Naive thymus-derived CD8-positive, alpha-beta T cell (primary cell): ENCODE measurements around the gene GEMIN7. TPM values are rescaled to one million over a fixed set of nuclear protein-coding genes. Genes with fewer than 3 reads are reported as not detected.

Experiments
- ATAC-seq, 2 donors: fragments of 150-1000 bp; cut with Tn5 transposase in 1 of 2; sonication (Bioruptor Pico), chemical (Tn5 transposase) in 1 of 2; 1 replicate in 1 of 2; 2 replicates in 1 of 2; pipeline ENCODE4 v1.10.0; 2021; ENCODE audit warnings: mild to moderate bottlenecking in 2 of 2, moderate library complexity in 2 of 2
- POLR2A ChIA-PET: fragments of 350-600 bp; sonication (Branson Sonifier 250); formaldehyde crosslinking; loops from one replicate; lab custom pipeline; 2021; ENCODE audit warnings: antibody characterized with exemption; lab: Charles Lee
- DNase-seq, 10 donors: peaks; one replicate each; pipeline versions ENCODE4 v3.0.0 to v3.0.0-alpha.2; 2020 to 2022
- H3K27ac Mint-ChIP-seq, 10 donors: one replicate each; pipeline ENCODE4 v1.8.0; 2020 to 2022; ENCODE audit warnings: mild to moderate bottlenecking in 10 of 10, mixed read lengths in 10 of 10, moderate library complexity in 4 of 10, inconsistent platforms in 1 of 10
- H3K27me3 Mint-ChIP-seq, 5 donors: one replicate each; pipeline ENCODE4 v1.8.0; 2021 to 2022; ENCODE audit warnings: mixed read lengths in 5 of 5
- H3K36me3 Mint-ChIP-seq, 3 donors: one replicate each; pipeline ENCODE4 v1.8.0; 2020 to 2022; ENCODE audit warnings: mixed read lengths in 3 of 3, mild to moderate bottlenecking in 2 of 3, inconsistent platforms in 1 of 3
- H3K4me1 Mint-ChIP-seq, 4 donors: one replicate each; pipeline ENCODE4 v1.8.0; 2021 to 2022; ENCODE audit warnings: mixed read lengths in 4 of 4
- H3K4me3 Mint-ChIP-seq, 10 donors: one replicate each; pipeline ENCODE4 v1.8.0; 2020 to 2022; ENCODE audit warnings: mild to moderate bottlenecking in 10 of 10, mixed read lengths in 10 of 10, moderate library complexity in 6 of 10, inconsistent platforms in 1 of 10
- H3K9me3 Mint-ChIP-seq, 9 donors: one replicate each; pipeline ENCODE4 v1.8.0; 2020 to 2022; ENCODE audit warnings: mixed read lengths in 9 of 9, mild to moderate bottlenecking in 3 of 9, inconsistent platforms in 1 of 9, moderate library complexity in 1 of 9
- polyA plus RNA-seq, 3 donors: library from polyadenylated mRNA; unstranded; fragments of 300-500 nt; fragmentation: Illumina TruSeq; gene quantifications; one replicate each; pipeline ENCODE4 v1.2.3, GENCODE V29; 2021
- total RNA-seq, 8 experiments: library from RNA in 2 of 8; stranded (reverse) in 2 of 8; gene quantifications; one replicate each; pipeline ENCODE4 v1.2.3 and lab custom pipeline; 2021 to 2026

GEMIN7 gene
- total and polyA plus RNA-seq, 5 experiments from 2014 or later, result 13.5 to 70.0 (median 44.2) TPM

DNA sequence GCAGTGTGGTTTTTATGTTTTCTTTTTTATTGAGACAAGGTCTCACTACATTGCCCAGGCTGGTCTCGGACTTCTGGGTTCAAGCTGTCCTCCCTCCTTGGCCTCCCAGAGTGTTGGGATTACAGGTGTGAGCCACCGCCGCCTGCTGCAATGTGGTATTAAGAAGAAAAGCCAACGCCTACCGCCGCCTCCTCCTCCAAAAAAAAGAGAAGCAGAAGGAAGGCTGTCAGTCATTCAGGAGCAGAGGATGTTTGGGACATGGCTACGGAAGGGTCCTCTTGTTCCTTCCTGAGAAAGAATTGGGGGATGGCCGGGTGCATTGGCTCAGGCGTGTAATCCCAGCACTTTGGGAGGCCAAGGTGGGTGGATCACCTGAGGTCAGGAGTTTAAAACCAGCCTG is 15.1 kb downstream of the GEMIN7 start:
- Mint-ChIP-seq H3K9me3 (peaks cover 0 to 2% (median 0%) of the 10 kb centered on the region in 9 donors), H3K4me3 (peak overlapping the region; percentile 91 to 99 (median 94)), H3K36me3 (peaks cover 0 to 4% (median 4%) of the 10 kb centered on the region in 3 donors), H3K27me3 (no peaks in the 10 kb centered on the region), H3K4me1 (peaks cover 56 to 83% (median 74%) of the 10 kb centered on the region in 4 donors), H3K27ac (peak overlapping the region; percentile 79 to 100 (median 92))
- DNase-seq, result no peak
- no peak for ATAC-seq
- POLR2A ChIA-PET, result interaction anchor here (3.0 to 3.4 kb wide), 2 partner anchors 18 to 55 kb away, joined by 26 to 30 read pairs; partner anchors contain the start of genes CLASRP and ZNF296

GRCh38 chr19:45094707-45095106 is 15.6 kb downstream of the GEMIN7 start:
- H3K4me1 Mint-ChIP-seq, result peaks cover 61 to 84% (median 79%) of the 10 kb centered on the region in 4 donors
- POLR2A ChIA-PET, result interaction anchor here (3.4 kb wide), 1 partner anchor 56 kb away, joined by 26 read pairs; the partner anchor contains the start of gene CLASRP
- DNase-seq (no peak), ATAC-seq (no peak)
- H3K9me3 Mint-ChIP-seq, result peaks cover 0 to 2% (median 0%) of the 10 kb centered on the region in 9 donors
- H3K36me3 Mint-ChIP-seq, result peaks cover 0 to 6% (median 4%) of the 10 kb centered on the region in 3 donors
- peak overlapping the region; percentile 66 to 100 (median 83) for H3K27ac Mint-ChIP-seq
- H3K4me3 Mint-ChIP-seq, result peak overlapping the region; percentile 60 to 99 (median 93)
- H3K27me3 Mint-ChIP-seq, result no peaks in the 10 kb centered on the region

DNA sequence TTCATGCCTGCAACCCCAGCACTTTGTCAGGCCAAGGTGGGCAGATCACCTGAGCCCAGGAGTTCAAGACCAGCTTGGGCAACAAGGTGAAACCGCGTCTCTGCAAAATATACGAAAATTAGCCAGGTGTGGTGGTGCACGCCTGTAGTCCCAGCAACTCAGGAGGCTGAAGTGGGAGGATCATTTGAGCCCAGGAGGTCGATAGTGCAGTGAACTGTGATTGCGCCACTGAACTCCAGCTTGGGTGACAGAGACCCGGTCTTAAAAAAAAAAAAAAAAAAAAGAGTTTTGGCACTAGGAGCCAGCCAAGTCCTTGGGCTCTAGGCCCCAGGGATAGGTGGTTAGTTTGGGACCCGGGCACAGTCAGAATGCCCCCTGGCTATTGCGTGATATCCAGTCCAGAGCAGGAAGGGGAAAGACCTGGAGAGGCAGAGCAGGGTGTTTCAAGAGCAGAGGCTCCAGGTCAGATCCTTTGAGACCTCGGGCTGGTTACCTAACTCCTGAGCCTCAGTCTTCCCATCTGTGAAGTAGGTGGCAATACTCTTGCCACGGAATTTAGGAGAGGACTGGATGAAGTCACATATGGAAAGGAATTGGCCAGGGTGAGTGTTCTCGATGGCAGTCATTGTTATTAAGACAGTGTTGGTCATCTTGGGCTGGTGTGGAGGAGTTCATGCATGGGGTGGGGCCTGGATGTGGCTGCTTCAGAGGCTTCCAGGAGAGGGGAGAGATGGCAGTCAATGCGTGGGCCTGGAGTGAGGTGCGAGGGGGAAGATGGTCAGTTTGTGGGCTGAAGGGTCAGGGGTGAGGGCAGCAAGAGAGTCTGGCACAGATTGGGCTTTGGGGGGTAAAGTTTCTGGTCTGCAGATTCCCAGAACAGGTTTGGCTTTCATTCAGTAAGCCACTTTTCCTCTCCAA is 16.7 kb downstream of the GEMIN7 start:
- peaks cover 61 to 88% (median 78%) of the 10 kb centered on the region in 4 donors for H3K4me1 Mint-ChIP-seq
- H3K27ac Mint-ChIP-seq, result peak overlapping the region in 7 of 10 donors; percentile 11 to 88 (median 67)
- H3K4me3 Mint-ChIP-seq, result peak overlapping the region in 8 of 10 donors; percentile 13 to 76 (median 53)
- peaks cover 0 to 2% (median 0%) of the 10 kb centered on the region in 9 donors for H3K9me3 Mint-ChIP-seq
- peaks cover 0 to 6% (median 4%) of the 10 kb centered on the region in 3 donors for H3K36me3 Mint-ChIP-seq
- ATAC-seq (no peak), DNase-seq (no peak)
- POLR2A ChIA-PET, result no interaction called here
- H3K27me3 Mint-ChIP-seq, result no peaks in the 10 kb centered on the region

DNA sequence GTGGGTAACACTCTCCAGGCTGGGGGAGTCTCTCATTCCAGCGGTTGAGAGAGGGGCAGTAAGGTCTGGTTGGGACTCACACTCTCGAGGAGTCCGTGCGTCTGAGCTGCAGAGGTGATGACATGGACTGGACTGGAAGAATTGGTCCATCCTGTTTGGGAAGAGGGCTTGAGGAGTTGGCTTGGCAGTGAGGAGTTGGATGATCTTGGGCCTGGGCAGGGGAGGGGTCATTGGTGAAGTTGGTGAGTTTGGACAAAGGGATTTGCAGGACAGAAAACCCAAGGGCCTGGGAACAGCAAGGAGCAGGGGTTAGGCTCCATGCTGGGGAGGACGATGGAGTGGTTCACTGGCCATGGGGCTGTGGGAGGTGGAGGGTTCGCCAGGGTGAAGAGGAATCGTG is 17.6 kb downstream of the GEMIN7 start:
- Mint-ChIP-seq H3K4me3 (peak overlapping the region in 9 of 10 donors; percentile 33 to 76 (median 52)), H3K27ac (peak overlapping the region in 9 of 10 donors; percentile 25 to 83 (median 73))
- POLR2A ChIA-PET, result interaction anchor here (0.7 kb wide), 1 partner anchor 19 kb away, joined by 7 read pairs; no protein-coding TSS in a partner anchor

DNA sequence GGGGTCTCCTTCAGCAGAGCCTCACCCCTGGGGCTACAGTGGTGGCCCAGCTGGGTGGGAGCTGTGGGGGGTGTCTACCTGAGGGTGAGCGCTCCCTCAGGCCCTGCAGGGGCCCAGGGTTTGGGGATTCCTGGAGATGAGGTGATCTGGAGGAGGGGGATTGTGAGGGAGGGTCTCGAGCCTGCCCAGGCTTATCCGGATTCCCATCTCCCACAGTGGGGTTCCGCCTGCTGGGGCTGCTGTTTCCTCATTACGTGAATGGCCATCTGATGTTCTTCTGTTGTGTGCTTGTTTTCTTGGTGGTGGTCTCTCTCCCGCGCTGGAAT is 18.4 kb downstream of the GEMIN7 start:
- Mint-ChIP-seq H3K9me3 (no peaks in the 10 kb centered on the region), H3K36me3 (peaks cover 0 to 2% (median 0%) of the 10 kb centered on the region in 3 donors), H3K4me3 (peak overlapping the region in 8 of 10 donors; percentile 20 to 62 (median 28)), H3K27me3 (no peaks in the 10 kb centered on the region), H3K4me1 (peaks cover 61 to 90% (median 83%) of the 10 kb centered on the region in 4 donors), H3K27ac (peak overlapping the region in 5 of 10 donors; percentile 55 to 84 (median 70))
- POLR2A ChIA-PET, result interaction anchor here (0.7 to 1.7 kb wide), 2 partner anchors 20 to 59 kb away, joined by 4 to 7 read pairs; partner anchors contain the start of gene CLASRP
- ATAC-seq, result no peak
- no peak for DNase-seq

More for the DNA sequence above, 17.6 kb downstream of the GEMIN7 start:
- H3K9me3 Mint-ChIP-seq, result no peaks in the 10 kb centered on the region
- H3K36me3 Mint-ChIP-seq, result peaks cover 0 to 2% (median 0%) of the 10 kb centered on the region in 3 donors
- DNase-seq (no peak), ATAC-seq (no peak)
- H3K27me3 Mint-ChIP-seq, result no peaks in the 10 kb centered on the region
- peaks cover 64 to 91% (median 80%) of the 10 kb centered on the region in 4 donors for H3K4me1 Mint-ChIP-seq

DNA sequence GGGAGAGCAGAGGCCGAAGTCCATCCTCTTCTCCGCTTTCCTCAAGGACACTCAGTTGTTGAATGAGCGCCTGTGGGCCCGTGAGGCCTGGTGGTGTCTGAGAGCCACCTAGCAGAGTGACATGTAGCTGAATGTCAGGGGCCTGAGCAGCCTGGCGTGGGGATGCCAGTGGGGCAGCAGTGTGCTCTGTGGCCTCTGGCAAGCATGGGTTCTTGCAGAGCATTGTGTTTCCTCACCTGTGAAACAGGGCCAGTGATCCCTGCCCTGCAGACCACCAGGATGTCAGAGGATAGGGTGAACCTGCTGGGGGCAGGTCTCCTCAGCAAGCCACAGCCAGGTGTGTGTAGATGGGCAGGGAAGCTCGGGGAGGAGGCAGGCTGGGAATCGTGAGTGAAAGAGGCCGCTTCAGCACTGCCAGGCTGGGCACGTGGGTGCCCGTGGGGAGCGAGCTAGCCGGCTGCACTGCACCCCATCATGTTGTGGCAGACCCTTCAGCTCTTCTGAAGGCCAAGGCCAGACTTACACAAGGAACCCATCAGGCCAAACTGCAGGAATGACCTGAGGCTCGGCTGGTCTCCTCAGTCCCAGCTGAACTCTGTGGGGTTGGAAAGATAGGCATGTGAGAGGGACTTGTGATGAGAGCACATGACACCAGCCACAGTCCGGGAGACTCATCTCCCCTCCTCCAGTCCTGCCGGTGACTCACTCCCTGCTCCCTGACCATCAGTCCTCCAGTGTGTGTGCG is 18.9 kb downstream of the GEMIN7 start:
- Mint-ChIP-seq H3K4me3 (peak overlapping the region in 8 of 10 donors; percentile 26 to 74 (median 50)), H3K27ac (peak overlapping the region in 9 of 10 donors; percentile 47 to 90 (median 73)), H3K4me1 (peaks cover 57 to 90% (median 84%) of the 10 kb centered on the region in 4 donors), H3K9me3 (no peaks in the 10 kb centered on the region), H3K36me3 (peaks cover 0 to 2% (median 0%) of the 10 kb centered on the region in 3 donors), H3K27me3 (no peaks in the 10 kb centered on the region)
- no peak for ATAC-seq
- POLR2A ChIA-PET, result interaction anchor here (1.7 kb wide), 2 partner anchors 55 to 59 kb away, joined by 4 to 7 read pairs; partner anchors contain the start of gene CLASRP
- no peak for DNase-seq

- no peak for DNase-seq
- no peaks in the 10 kb centered on the region for H3K9me3 Mint-ChIP-seq
- no peaks in the 10 kb centered on the region for H3K27me3 Mint-ChIP-seq
- POLR2A ChIA-PET, result interaction anchor here (1.7 kb wide), 2 partner anchors 54 to 60 kb away, joined by 4 to 7 read pairs; partner anchors contain the start of gene CLASRP
- ATAC-seq, result peak in 1 of 2 donors; percentile 24
- H3K4me3 Mint-ChIP-seq, result peak overlapping the region in 7 of 10 donors; percentile 32 to 74 (median 56)
- H3K36me3 Mint-ChIP-seq, result peaks cover 0 to 2% (median 0%) of the 10 kb centered on the region in 3 donors
- H3K27ac Mint-ChIP-seq, result peak overlapping the region; percentile 19 to 90 (median 73)
- H3K4me1 Mint-ChIP-seq, result peaks cover 55 to 90% (median 86%) of the 10 kb centered on the region in 4 donors
Measured at GRCh38 chr19:45098521-45099466, 19.7 kb downstream of the GEMIN7 start.

- Mint-ChIP-seq H3K36me3 (peaks cover 0 to 2% (median 0%) of the 10 kb centered on the region in 3 donors), H3K27me3 (no peaks in the 10 kb centered on the region), H3K4me1 (peaks cover 55 to 90% (median 86%) of the 10 kb centered on the region in 4 donors), H3K27ac (peak overlapping the region in 9 of 10 donors; percentile 35 to 86 (median 67)), H3K9me3 (no peaks in the 10 kb centered on the region), H3K4me3 (peak overlapping the region in 4 of 10 donors; percentile 23 to 45 (median 38))
- POLR2A ChIA-PET, result interaction anchor here (1.7 kb wide), 1 partner anchor 53 kb away, joined by 7 read pairs; no protein-coding TSS in a partner anchor
- DNase-seq (no peak), ATAC-seq (no peak)
Measured at GRCh38 chr19:45099467-45100191, 20.6 kb downstream of the GEMIN7 start.

GRCh38 chr19:45100201-45100600 is 21.1 kb downstream of the GEMIN7 start:
- peaks cover 0 to 2% (median 0%) of the 10 kb centered on the region in 3 donors for H3K36me3 Mint-ChIP-seq
- H3K4me1 Mint-ChIP-seq, result peaks cover 56 to 91% (median 86%) of the 10 kb centered on the region in 4 donors
- H3K9me3 Mint-ChIP-seq, result no peaks in the 10 kb centered on the region
- peak overlapping the region in 2 of 10 donors; percentile 18 to 54 for H3K4me3 Mint-ChIP-seq
- DNase-seq (no peak), ATAC-seq (no peak)
- no peaks in the 10 kb centered on the region for H3K27me3 Mint-ChIP-seq
- POLR2A ChIA-PET, result no interaction called here
- peak overlapping the region in 4 of 10 donors; percentile 33 to 81 (median 58) for H3K27ac Mint-ChIP-seq

DNA sequence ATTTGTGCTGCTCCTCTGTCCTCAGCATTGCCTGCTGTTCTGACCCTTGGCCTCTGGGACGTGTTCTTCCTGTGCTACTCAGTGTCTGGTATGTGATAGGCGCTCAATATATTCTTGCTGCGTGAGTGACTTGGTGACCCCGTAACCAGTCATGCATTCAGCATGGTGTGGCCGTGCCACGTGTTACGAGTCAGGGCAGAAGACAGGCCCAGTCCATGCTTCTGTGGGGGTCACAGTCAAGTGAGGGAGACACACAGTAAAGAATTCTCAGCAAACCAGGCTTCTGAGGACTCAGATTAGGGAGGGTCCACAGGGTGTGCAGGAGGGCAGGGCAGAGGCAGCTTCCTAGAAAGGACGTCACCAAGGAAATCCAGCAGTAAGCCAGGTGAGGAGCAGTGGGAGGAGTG is 21.8 kb downstream of the GEMIN7 start:
- ATAC-seq, result no peak
- Mint-ChIP-seq H3K27me3 (no peaks in the 10 kb centered on the region), H3K9me3 (no peaks in the 10 kb centered on the region), H3K4me1 (peaks cover 59 to 93% (median 87%) of the 10 kb centered on the region in 4 donors), H3K4me3 (no peak overlapping the region), H3K27ac (peak overlapping the region in 7 of 10 donors; percentile 29 to 84 (median 72)), H3K36me3 (peaks cover 0 to 2% (median 0%) of the 10 kb centered on the region in 3 donors)
- DNase-seq, result no peak
- POLR2A ChIA-PET, result interaction anchor here (1.0 kb wide), 1 partner anchor 8 kb away, joined by 4 read pairs; the partner anchor contains the start of gene PPP1R37
